NCI-H2107 treated with DMSO at 0.1 percent for 48 hours (cell line): Measurements from ENCODE around the gene TTC3.

Source experiments
- DNase-seq: peaks from one replicate; lab custom pipeline; 2025; ENCODE audit not compliant: unreplicated experiment; lab: John Stamatoyannopoulos, UW

The TTC3 gene

DNA sequence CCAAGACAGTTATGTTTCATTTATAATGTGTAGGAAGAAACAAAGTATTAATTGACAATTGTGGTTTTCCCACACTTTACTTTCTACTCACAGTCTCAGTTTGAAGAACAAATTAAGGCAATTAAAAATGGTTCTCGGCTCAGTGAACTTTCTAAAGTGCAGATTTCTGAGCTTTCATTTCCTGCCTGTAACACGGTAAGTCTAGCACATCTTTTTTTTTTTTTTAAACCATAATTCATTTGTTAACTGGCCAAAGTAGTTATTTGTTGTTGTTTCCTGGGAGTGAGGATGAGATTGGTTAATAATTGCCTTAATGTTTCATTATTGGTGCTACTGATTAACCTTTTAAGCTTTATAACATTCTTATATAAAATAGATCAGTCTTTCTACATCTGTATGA, 119.0 kb downstream of the TTC3 start:
- DNase-seq: no peak

DNA sequence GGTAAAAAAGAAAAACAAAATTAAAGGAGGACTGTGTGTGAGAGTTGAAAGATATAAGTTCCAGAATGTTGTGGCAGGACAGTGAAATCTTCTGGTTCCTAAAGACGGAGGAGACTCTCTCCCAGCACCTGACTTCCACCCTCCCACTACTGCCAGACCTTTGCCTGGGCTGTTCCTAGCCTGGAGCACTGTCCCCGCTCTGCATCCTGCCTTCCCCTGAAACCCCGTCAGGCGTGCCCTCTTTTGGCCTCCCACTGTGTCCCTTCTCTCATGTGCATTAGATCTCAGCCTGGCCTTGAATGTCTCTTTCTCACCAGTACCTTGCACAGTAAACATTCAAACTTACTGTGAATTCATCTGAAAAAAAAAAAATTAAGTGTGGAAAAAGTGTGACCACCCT, 120.0 kb downstream of the TTC3 start:
- DNase-seq: no peak

DNA sequence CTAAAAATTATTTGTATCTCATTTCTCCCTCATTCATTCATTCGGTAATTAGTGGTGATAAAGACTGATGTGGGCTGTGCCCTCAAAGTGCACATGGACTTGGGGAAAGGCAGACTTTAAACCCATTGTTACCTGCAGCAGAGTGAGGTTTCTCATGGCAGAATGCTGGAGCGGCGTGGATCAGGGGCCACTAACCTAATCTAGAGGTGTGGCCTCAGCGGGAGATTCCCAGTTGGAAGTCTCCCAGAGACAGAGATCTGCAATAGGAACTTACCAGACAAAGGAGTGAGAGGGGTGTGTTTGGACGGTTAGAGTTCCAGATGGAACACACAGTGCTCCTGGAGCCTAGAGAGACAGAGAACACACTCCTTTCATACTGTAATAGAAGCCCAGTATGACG, 120.6 kb downstream of the TTC3 start:
- no peak for DNase-seq

DNA sequence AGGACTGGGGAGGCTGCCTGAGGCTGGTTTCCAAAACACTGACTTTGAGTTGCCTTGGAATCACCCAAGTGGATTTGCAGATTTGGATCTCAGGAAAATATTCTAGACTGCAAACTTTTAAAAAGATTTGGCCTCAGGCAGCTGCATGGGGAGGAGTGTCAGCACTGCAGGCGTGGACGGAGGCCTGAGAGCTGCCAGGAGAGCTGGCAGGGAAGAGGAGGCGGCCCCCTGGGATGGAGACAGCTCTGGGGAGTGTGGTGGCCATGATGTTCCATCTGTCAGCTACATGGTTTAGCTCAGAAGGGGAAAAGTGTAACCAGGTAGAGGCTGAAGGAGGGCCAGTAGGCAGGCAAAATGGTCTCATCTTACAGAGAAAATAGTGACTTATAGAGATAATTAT, 122.0 kb downstream of the TTC3 start:
- DNase-seq: no peak

DNA sequence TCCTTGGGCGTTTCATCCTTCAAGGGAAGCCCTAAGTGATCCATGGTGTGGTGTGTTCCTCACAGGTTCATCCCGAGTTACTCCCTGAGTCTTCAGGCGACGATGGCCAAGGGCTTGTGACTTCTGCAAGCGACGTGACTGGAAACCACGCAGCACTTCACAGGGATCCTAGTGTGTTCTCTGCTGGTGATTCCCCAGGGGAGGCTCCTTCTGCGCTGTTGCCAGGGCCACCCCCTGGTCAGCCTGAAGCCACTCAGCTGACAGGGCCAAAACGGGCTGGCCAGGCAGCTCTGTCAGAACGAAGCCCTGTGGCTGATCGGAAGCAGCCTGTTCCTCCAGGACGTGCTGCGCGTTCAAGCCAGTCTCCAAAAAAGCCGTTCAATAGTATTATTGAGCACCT, 122.6 kb downstream of the TTC3 start:
- DNase-seq: no peak

DNA sequence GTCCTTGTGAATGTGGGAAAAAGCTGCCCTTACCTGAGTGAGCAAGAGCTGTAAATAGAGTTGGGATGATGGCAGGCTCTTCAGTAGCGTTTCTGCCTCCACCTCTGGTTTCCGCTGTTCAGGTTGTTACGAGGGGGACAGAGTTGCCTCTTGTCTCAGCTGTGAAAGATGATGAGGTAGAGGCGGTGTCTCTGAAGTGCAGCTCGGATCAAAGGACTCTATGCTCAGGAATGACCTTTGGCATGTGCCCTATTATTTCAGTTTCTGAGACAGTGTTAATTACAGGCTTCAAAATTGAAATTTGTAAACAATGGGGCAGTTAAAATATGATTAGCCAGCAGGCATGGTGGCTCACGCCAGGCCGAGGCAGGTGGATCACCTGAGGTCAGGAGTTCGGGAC, 123.8 kb downstream of the TTC3 start:
- DNase-seq: no peak

DNA sequence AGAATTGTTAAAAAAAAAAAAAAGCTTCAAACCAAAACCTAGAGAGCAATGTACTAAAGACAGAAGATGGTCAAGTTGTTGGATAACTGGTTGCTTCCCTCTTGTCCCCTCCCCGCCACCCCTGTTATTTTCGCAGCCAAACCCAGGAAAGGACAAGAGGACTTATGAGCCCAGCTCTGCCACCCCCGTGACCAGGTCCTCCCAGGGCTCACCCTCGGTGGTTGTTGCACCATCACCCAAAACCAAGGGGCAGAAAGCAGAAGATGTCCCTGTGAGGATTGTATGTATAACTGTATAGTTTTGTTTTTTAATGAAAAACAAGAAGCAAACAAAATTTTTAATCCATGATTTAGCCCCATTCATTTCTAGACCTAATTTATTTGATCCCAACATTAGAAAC, 124.7 kb downstream of the TTC3 start:
- no peak for DNase-seq

DNA sequence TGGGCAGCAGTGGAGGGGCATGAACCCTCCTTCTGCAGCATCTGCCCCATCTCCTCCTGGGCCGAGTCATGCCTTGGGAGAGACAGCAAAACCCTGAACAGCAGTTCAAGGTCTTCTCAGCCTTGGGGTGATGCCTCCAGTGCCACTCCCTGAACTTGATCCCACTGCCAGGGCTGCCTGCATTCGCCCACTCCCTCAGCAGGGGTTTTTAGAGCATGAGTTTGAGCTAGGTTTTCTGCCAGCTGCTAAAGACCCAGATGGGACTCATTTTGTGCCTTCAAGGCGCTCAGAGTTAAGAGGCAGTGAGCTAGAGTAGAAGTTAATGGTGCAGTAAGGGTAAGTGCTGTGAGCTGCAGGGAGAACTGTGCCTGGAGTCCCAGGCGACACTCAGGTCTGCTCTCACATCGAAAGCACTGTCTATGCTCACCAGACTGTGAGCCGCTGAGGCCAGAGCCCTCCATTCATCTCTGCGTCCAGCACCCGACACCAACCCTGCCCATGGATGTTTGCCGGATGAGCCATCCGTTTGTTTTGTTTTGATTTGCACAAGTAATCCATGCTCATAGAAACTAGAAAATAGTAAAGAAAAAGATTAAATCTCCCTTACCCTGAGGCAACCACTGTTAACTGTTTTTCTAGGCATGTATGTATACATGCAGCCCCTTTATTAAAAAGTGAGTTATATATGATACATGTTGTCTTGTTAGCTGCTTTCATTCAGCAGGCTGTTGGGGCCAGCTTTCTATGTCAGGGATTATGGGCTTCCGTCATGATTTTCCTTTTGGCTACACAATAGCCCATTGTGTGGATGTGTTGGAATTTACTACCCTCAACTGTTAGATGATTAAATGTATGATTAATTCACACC, 126.2 kb downstream of the TTC3 start:
- DNase-seq: no peak

DNA sequence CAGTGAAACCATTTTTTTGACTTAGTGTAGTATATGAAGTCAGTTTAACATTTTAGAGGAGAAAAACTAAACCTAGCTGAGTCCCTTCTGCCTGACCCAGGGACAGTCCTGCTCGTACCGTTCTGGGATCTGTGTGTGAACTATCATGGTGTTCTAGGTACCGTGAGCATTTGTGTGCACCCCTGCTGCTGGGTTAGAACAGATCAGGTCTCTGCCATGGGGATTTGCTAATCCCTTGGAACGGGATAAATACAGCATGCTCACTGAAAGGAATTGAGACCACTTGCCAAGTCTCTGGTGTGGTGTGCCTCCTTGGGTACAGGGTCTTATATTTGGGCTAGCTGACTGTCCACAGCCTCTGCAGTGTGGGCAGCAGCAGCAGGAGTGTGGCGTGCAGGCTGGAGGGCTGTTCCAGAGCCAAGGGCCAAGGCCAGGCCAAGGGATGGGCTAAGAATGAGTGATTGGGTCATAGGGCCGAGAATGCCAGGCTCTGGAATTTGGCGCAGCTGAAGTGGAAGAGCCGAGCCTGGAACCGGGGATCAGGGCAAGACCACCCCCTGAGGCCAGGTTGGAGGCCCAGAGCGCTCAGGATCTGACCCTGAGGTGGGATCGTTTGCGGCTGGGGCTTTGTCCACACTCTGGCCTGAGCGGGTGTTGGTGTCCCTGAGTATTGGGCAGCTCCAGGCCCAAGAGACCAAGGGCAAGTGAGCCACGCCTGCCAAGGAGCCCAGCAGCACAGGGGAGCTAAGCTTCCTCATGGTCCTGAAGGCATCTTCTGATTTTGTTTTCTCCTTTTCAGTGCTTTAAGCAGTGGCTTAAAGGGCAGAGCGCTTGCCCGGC, 127.8 kb downstream of the TTC3 start:
- DNase-seq: no peak

DNA sequence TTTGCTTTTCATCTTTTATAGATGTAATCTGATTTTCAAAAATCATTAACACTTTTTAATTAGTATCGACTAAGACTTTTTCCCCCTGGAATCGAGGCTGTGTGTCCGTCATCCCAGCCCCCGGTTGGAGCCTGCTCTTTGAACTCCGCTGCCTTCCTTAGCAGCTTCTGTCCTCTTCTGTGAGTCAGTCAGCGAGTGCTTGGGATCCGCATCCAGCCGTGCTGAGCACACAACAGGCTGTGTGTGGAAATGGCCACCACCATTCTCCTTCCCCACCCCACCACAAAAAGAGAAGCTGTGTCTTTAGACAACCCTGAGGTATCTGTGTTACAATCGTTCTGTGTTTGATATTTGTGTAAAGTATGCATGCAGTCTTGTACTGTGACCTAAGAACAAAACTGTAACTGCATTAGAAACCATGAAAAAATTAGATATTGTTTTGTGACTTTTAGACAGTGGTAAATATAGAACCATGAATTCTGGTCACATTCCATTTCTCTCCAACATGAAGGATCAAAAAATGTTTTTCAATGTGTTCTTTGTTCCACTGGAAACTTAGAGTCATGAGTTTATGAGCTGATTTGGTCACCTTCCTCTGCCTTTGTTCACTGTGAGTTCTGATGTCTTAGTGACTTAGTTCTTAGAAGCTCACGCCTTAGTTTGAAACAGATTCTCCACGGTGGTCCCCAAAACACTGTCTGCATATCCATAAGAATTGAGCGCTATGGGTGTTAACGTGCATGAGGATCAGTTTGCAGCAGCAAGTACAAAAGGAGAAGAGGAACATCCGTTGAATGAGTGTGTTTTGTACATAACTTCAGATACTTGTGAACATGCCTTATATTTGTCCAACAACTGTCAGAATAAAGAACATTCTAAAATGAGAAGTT, 129.4 kb downstream of the TTC3 start:
- no peak for DNase-seq

DNA sequence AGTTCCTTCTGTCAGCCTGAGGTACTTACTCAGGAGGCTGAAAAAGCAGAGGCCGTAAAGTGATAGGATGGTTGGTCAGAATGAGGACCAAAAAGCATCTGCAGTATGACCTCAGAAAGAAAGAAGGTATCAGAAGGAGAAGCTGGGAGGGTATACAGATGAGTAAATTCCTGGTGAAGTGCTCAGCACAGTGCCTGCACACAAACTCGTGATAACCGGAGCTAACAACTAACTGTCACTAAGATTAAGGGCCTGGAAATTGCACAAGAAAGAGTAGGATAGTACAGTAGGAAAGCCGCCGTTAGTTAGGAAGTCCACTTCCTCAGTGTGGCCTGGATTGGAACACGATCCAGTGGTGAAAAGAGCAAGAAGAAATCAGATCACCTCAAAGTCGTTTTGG, 131.5 kb downstream of the TTC3 start:
- no peak for DNase-seq

DNA sequence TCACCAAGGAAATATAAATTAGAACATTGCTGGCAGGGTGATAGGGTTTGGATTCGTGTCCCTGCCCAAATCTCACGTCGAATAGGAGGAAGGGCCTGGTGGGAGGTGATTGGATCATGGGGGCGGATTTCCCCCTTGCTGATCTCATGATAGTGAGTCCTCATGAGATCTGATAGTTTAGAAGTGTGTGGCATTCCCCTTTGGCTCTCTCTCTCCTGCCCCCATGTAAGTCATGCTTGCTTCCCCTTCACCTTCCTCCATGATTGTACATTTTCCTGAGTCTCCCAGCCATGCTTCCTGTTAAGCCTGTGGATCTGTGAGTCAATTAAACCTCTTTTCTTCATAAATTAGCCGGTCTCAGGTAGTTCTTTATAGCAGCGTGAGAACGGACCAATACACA, 133.4 kb downstream of the TTC3 start:
- DNase-seq: no peak

DNA sequence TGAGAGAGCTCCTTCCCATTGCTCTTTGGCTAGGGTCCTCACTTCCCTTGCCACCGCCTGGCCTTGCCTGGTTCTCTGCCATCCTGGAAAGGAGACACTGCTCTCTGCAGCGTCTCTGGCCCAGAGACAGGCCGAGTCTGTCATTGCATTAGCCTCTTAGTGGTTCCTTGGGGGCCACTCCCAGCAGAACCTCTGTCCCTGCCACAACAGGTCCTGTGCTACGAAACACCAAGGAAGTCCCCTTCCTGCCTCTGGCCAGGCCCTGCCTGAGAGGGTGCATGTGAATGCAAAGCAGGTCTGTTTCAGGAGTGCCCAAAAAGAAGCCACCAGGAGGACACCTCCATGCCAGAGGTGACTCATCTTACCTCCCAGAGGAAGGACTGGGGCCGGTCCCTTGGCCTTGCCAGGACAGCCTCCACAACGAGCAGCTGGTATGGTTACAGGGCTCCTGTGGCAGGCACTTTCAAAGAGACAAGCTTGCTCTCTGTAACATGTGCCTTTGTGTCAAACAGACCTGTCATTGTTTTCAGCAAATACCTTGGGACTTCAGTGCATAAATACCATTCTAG, 134.5 kb downstream of the TTC3 start:
- peak; percentile 81 for DNase-seq

DNA sequence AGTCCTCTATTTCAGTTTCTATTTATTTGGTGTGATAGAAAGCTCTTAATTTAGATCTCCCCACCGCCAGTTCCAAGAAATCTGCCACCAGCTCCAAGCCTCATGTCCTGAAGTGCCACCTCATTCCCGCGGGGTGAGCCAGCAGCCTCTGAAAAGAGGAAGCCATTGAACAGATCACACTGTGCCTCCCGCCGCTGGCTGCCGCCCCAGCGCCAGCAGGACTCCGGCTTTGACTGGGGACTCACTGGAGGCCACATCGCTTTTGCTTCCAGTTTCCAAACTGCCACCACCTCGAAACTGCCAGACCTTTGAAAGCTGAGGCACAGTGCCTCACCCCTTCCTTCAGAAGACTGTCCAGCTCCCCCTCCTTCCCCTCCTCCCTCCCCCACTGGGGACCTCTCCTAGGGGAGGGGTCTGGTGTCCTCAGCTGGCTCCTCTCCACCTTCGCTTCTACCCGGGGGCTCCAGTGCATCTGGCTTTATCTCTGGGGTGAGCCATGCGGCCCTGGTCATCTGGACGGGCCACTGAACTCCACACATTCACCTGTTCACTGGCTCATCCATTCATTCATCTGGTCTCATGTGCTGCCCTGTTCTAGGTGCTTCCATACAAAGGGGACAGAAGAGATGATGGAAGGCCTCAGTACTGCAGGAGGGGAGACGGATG, 135.1 kb downstream of the TTC3 start:
- DNase-seq: peak; percentile 81

DNA sequence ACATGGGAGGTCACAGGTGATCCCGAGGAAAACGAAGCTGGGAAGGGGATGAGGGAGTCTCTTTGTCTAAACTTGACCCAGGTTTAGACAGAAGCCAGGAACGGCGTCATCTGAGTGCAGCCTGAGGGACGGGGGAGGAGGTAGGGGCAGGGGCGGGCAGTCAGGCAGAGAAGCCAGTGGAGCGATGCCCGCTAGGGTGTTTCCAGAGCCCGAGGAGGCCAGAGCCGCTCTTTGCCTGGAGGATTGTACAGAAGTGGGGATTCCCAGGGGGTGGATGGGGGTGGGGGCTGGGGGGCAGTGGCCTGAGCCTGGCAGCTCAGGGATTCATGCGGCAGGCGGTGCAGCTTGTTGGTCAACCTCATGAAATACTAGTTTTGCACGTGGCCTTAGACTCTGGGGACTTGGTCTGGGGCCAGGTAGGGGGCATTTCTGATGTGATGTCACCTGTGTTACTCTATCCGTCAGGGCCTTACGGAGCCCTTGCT, 135.7 kb downstream of the TTC3 start:
- no peak for DNase-seq

DNA sequence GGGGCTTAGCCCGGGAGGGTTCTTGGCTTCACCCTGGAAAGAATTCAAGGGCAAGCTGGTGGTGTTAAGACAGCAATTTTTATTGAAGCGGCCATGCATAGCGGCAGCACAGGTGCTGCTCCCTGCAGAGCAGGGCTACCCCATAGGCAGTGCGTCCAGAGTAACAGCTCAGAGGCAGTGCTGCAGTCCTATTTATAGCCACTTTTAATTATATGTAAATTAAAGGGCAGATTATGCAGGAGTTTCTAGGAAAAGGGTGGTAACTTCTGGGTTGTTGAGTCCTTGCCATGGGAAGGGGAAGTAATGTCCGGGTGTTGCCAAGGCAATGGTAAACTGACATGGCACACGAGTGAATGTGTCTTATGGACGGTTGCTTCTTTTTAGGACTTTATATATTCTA, 137.1 kb downstream of the TTC3 start:
- no peak for DNase-seq

DNA sequence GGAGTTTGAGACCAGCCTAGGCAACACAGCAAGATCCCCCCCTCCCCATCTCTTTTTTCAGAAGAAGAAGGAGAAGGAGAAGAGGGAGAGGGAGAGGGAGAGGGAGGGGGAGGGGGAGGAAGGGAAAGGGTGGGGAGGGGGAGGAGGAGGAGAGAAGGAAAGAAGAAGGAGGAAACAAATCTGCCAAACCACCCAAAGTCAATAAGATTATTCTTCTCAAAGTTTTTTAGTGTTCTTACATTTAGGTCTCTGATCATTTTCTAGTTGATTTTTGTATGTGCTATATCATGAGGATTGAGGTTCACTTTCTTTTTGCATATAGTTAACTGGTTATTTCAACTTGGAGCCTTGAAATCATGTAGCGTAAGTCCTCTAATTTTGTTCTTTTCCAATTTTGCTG, 137.7 kb downstream of the TTC3 start:
- no peak for DNase-seq

DNA sequence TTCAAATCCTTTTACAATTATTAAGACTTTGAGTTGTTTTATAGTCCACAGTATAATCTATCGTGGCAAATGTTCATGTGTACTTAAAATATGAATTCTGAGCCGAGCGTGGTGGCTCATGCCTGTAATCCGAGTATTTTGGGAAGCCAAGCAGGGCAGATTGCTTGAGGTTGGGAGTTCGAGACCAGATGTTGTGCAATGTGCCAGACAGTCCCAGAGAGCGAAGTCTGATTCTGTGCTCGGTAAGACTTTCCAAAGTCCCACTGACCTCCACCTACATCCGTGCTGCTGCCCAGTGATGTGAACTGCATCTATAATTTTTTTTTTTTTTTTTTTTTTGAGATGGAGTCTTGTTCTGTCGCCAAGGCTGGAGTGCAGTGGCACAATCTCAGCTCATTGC, 141.9 kb downstream of the TTC3 start:
- no peak for DNase-seq

DNA sequence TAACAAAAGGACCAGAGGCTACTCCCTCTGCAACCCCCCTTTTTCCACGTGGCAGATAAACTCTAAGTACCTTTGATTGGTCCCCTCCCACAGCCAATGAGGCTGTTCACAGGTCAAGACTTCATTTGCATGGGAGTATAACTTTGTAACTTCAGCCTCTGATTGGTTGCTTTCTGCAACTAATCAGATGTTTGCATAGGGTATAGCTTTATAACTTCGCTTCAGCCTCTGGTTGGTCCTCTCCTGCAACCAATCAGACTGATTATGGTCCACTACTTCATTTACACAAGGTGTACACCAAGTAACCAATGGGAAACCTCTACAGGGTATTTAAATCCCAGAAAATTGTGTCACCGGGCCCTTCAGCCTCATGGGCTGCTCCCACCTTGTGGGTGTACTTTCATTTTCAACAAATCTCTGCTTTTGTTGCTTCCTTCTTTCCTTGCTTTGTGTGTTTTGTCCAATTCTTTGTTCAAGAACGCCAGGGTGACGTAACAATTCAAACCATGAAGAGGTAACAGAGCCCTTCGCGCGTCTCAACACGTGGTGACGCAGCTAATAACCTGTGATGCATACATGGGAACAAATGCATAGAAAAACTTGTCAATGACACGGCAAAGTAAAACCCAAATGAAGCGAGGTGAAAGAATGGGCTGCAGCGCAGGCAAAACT, 146.8 kb downstream of the TTC3 start:
- no peak for DNase-seq
